Renal pelvis (tissue), 4 donors: ENCODE results near the gene PBX1. TPM values are rescaled to one million over a fixed set of nuclear protein-coding genes. Genes with fewer than 3 reads are reported as not detected.

Source experiments
- DNase-seq: peaks from one replicate; pipeline ENCODE4 v3.0.0-alpha.2; 2013
- polyA plus RNA-seq, 3 donors: library from polyadenylated mRNA; unstranded; fragments of 120-200 nt; gene quantifications; one replicate each; pipeline ENCODE4 v1.2.1, GENCODE V29; 2013; ENCODE audit not compliant: insufficient read length in 3 of 3

PBX1 gene
- polyA plus RNA-seq, 3 donors: 139 to 152 (median 140) TPM

GRCh38 chr1:164713456-164714207, 154.6 kb downstream of the PBX1 start:
- DNase-seq: no peak

- no peak for DNase-seq
Measured at GRCh38 chr1:164716992-164717703, 158.2 kb downstream of the PBX1 start.

- no peak for DNase-seq
Measured at GRCh38 chr1:164718821-164719220, 159.8 kb downstream of the PBX1 start.

- DNase-seq: no peak
Measured at GRCh38 chr1:164719676-164720439, 160.9 kb downstream of the PBX1 start.

- no peak for DNase-seq
Measured at GRCh38 chr1:164720440-164721227, 161.7 kb downstream of the PBX1 start.

GRCh38 chr1:164721228-164721496, 162.2 kb downstream of the PBX1 start:
- DNase-seq: no peak

GRCh38 chr1:164723296-164723798, 164.4 kb downstream of the PBX1 start:
- no peak for DNase-seq

- no peak for DNase-seq
Measured at GRCh38 chr1:164725401-164725800, 166.4 kb downstream of the PBX1 start.

- DNase-seq: no peak
Measured at GRCh38 chr1:164726235-164726634, 167.3 kb downstream of the PBX1 start.

- DNase-seq: no peak
Measured at GRCh38 chr1:164728719-164729118, 169.7 kb downstream of the PBX1 start.

- DNase-seq: no peak
Measured at GRCh38 chr1:164731161-164731876, 172.3 kb downstream of the PBX1 start.

GRCh38 chr1:164733070-164733469, 174.1 kb downstream of the PBX1 start:
- no peak for DNase-seq

- no peak for DNase-seq
Measured at GRCh38 chr1:164733734-164734133, 174.8 kb downstream of the PBX1 start.

- no peak for DNase-seq
Measured at GRCh38 chr1:164735315-164736052, 176.5 kb downstream of the PBX1 start.

- DNase-seq: no peak
Measured at GRCh38 chr1:164736137-164736536, 177.2 kb downstream of the PBX1 start.

- no peak for DNase-seq
Measured at GRCh38 chr1:164739189-164739588, 180.2 kb downstream of the PBX1 start.

GRCh38 chr1:164740000-164740526, 181.1 kb downstream of the PBX1 start:
- DNase-seq: no peak

GRCh38 chr1:164742745-164743144, 183.8 kb downstream of the PBX1 start:
- DNase-seq: no peak

GRCh38 chr1:164743976-164744375, 185.0 kb downstream of the PBX1 start:
- no peak for DNase-seq

GRCh38 chr1:164745736-164746135, 186.8 kb downstream of the PBX1 start:
- DNase-seq: no peak
